Panc1 (cell line): ENCODE data around the gene SAFB2. TPM values are rescaled to one million over a fixed set of nuclear protein-coding genes. Genes with fewer than 3 reads are reported as not detected.

Source experiments
- ATAC-seq: fragments of 200-7000 bp; cut with Tn5 transposase; 2 replicates; pipeline ENCODE4 v1.9.1; 2020; ENCODE audit warnings: mild to moderate bottlenecking, moderate library complexity
- BruUV-seq: library from RNA; stranded (reverse); fragments of 400-500 nt; replicated peaks from 2 replicates; lab custom pipeline; 2021; lab: Mats Ljungman, UMichigan
- CTCF ChIA-PET: fragments of 300-600 bp; sonication (Branson Sonifier 250); formaldehyde crosslinking; loops from one replicate; lab custom pipeline; 2022; ENCODE audit warnings: antibody characterized with exemption; lab: Charles Lee
- POLR2A ChIA-PET: fragments of 300-600 bp; sonication (Branson Sonifier 250); formaldehyde crosslinking; loops from one replicate; lab custom pipeline; 2022; ENCODE audit warnings: antibody characterized with exemption; lab: Charles Lee
- DNase-seq: peaks from one replicate; pipeline ENCODE4 v3.0.0-alpha.2; 2010; ENCODE audit warnings: low read depth, low spot score
- H3K27ac ChIP-seq: 2 replicates; pipeline ENCODE4 v1.5.1; 2011; ENCODE audit warnings: mild to moderate bottlenecking, low read length, inconsistent platforms
- H3K27me3 ChIP-seq: fragments of 200-500 bp; sonication (Bioruptor generic); 2 replicates; pipeline ENCODE4 v1.6.0; 2014; ENCODE audit warnings: low read length, inconsistent platforms; ENCODE audit not compliant: control insufficient read depth, insufficient read depth
- H3K36me3 ChIP-seq: fragments of 200-500 bp; sonication (Bioruptor generic); 2 replicates; pipeline ENCODE4 v1.5.1; 2014; ENCODE audit warnings: inconsistent platforms, mild to moderate bottlenecking, low read length, moderate library complexity; ENCODE audit not compliant: control insufficient read depth, insufficient read depth
- H3K4me1 ChIP-seq: 2 replicates; pipeline ENCODE4 v1.5.1; 2011; ENCODE audit warnings: inconsistent platforms, mild to moderate bottlenecking, low read length, moderate library complexity; ENCODE audit not compliant: control insufficient read depth, insufficient read depth
- H3K4me3 ChIP-seq, 2 experiments: 2 replicates each; pipeline ENCODE4 v1.5.1; 2011 to 2012; ENCODE audit warnings: low read depth in 2 of 2, low read length in 2 of 2, mild to moderate bottlenecking in 2 of 2, inconsistent platforms in 1 of 2, moderate library complexity in 1 of 2
- H3K9me3 ChIP-seq: fragments of 200-500 bp; sonication (Bioruptor generic); 2 replicates; pipeline ENCODE4 v1.5.1; 2014; ENCODE audit warnings: low read depth, mild to moderate bottlenecking, inconsistent platforms, low read length, moderate library complexity; ENCODE audit not compliant: control insufficient read depth, insufficient read depth
- CTCF ChIP-seq: fragments of 450-650 bp; IDR thresholded peaks from 2 replicates; pipeline ENCODE4 v1.5.1; 2017; ENCODE audit warnings: mild to moderate bottlenecking
- POLR2AphosphoS5 ChIP-seq: IDR thresholded peaks from 2 replicates; pipeline ENCODE4 v1.6.1; 2012; ENCODE audit warnings: mild to moderate bottlenecking, low read depth, low read length, moderate library complexity
- REST ChIP-seq, 2 experiments: IDR thresholded peaks; 2 replicates each; pipeline ENCODE4 v1.6.1; 2011 to 2012; ENCODE audit warnings: low read depth in 2 of 2, control low read depth in 1 of 2, low read length in 1 of 2, mild to moderate bottlenecking in 1 of 2, moderate library complexity in 1 of 2; ENCODE audit not compliant: insufficient read depth in 1 of 2
- SIN3A ChIP-seq: IDR thresholded peaks from 2 replicates; pipeline ENCODE4 v1.6.1; 2012; ENCODE audit warnings: low read depth, mild to moderate bottlenecking, low read length, moderate library complexity, borderline replicate concordance; ENCODE audit not compliant: insufficient read depth
- TCF7L2 ChIP-seq: IDR thresholded peaks from 2 replicates; pipeline ENCODE4 v1.6.1; 2011; ENCODE audit warnings: mild to moderate bottlenecking, low read depth, low read length, inconsistent platforms
- in situ Hi-C: cut with HindIII; loops from 2 replicates; pipeline ENCODE4 v1.10.0; 2016; ENCODE audit warnings: low sequenced_read_pairs, low pct_unique_long_range_greater_than_20kb
- intact Hi-C: fragments of 100-400 bp; cut with micrococcal nuclease; formaldehyde crosslinking; loops from one replicate; pipeline ENCODE4 v1.10.0; 2022; ENCODE audit not compliant: unreplicated experiment
- total RNA-seq: library from RNA; stranded (reverse); gene quantifications from one replicate; pipeline ENCODE4 v1.2.1, GENCODE V29; 2021; ENCODE audit not compliant: unreplicated experiment

Gene SAFB2
- total RNA-seq, 1 experiment from 2014 or later, result 83.5 TPM

GRCh38 chr19:5618591-5618990 lies 4.0 kb downstream of the SAFB2 start:
- BruUV-seq, result no TSS peak
- POLR2A ChIA-PET, result no interaction called here
- peaks cover 38% of the 10 kb centered on the region for H3K36me3 ChIP-seq
- CTCF ChIA-PET, result interaction anchor here (0.6 kb wide), 1 partner anchor 33 kb away, joined by 3 read pairs; no protein-coding TSS in a partner anchor
- no peak for TF ChIP-seq SIN3A
- no peak for TF ChIP-seq CTCF
- TF ChIP-seq TCF7L2, result no peak
- TF ChIP-seq REST (IDR thresholded peaks at IDR 0.05; ENCODE audit: insufficient read depth in 1 of 2, low read depth in 2 of 2, low read length in 1 of 2), result no peak
- no peak for TF ChIP-seq POLR2AphosphoS5
- in situ Hi-C loops (no loop called here), intact Hi-C loops (no loop called here)
- ATAC-seq (no peak), DNase-seq (no peak)
- H3K4me3 ChIP-seq, result no peak overlapping the region
- no peaks in the 10 kb centered on the region for H3K9me3 ChIP-seq
- H3K4me1 ChIP-seq, result peaks cover 5% of the 10 kb centered on the region; the same call in 1 of the 2 replicates
- no peak overlapping the region for H3K27ac ChIP-seq
- no peaks in the 10 kb centered on the region for H3K27me3 ChIP-seq

GRCh38 chr19:5617080-5617479 lies 5.5 kb downstream of the SAFB2 start:
- no peak for ATAC-seq
- POLR2A ChIA-PET, result no interaction called here

More at GRCh38 chr19:5617080-5617479, 5.5 kb downstream of the SAFB2 start:
- no TSS peak for BruUV-seq
- CTCF ChIA-PET, result no interaction called here
- peaks cover 44% of the 10 kb centered on the region for H3K36me3 ChIP-seq
- no peak for DNase-seq
- no peaks in the 10 kb centered on the region for H3K27me3 ChIP-seq
- H3K27ac ChIP-seq, result no peak overlapping the region
- H3K4me1 ChIP-seq, result peaks cover 5% of the 10 kb centered on the region; the same call in 1 of the 2 replicates
- intact Hi-C loops (no loop called here), in situ Hi-C loops (no loop called here)
- TF ChIP-seq POLR2AphosphoS5 (no peak), TCF7L2 (no peak), CTCF (no peak), SIN3A (no peak), REST (IDR thresholded peaks at IDR 0.05; ENCODE audit: insufficient read depth in 1 of 2, low read depth in 2 of 2, low read length in 1 of 2) (no peak)
- H3K4me3 ChIP-seq, result no peak overlapping the region
- no peaks in the 10 kb centered on the region for H3K9me3 ChIP-seq
